Fibroblast of skin of left quadriceps (primary cell): ENCODE data around the gene ASAP2.
A peak's percentile ranks its signal among the peaks of the same experiment; 100 is the strongest.
"Not testable (repeated sequence)": the region's sequence is repeated elsewhere in the genome, so short reads cannot be mapped to it uniquely, and the experiment has no call there.

Experiments used
- DNase-seq, 2 experiments: peaks; one replicate each; pipeline ENCODE4 v3.0.0-alpha.2; 2013; ENCODE audit warnings: low read depth in 2 of 2

Gene ASAP2

DNA sequence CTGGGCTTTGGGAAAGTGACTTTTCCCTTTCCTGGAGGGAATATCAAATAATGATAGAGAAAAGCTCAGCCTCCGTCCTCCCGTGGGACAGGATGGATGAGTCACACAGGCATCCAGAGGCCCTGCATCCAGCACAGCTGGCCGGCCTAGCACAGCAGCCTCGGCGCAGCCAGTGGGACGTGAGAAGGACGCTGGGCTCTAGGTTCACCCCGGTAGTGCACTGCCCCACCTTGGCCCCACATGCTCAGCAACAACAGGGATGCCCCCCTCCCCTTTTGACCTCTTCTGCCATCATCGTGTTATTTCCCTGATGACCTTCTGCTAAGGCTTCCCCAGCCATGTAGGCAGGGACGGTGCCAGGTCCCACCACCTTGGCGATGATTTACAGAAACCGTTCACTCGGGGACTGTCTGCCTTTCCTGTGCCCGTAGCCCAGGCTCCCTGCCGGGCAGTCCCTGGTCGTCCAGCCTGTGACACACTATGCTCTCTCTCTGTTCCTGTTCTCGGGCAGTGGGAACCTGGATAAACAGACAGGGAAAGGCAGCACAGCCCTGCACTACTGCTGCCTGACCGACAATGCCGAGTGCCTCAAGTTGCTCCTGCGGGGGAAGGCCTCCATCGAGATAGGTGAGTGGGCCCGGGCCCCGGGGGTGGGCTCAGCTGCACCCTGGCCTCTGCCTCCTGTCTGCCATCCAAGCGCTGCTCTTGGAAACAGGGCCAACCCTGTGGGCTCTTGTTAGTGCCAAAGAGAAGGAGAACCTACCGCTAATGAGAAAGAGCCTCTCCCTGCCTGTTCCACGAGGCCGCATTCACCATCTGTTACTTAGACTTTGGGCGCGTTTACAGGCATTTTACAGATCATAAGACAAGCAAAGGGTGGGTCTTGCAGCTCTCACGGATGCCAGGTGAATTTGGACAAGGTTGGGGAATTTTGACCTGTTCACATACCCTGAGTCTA lies 172.1 kb downstream of the ASAP2 start:
- DNase-seq, result peak; percentile 42 to 50

- DNase-seq, result no peak
Measured at GRCh38 chr2:9379391-9379755, 172.8 kb downstream of the ASAP2 start.

DNA sequence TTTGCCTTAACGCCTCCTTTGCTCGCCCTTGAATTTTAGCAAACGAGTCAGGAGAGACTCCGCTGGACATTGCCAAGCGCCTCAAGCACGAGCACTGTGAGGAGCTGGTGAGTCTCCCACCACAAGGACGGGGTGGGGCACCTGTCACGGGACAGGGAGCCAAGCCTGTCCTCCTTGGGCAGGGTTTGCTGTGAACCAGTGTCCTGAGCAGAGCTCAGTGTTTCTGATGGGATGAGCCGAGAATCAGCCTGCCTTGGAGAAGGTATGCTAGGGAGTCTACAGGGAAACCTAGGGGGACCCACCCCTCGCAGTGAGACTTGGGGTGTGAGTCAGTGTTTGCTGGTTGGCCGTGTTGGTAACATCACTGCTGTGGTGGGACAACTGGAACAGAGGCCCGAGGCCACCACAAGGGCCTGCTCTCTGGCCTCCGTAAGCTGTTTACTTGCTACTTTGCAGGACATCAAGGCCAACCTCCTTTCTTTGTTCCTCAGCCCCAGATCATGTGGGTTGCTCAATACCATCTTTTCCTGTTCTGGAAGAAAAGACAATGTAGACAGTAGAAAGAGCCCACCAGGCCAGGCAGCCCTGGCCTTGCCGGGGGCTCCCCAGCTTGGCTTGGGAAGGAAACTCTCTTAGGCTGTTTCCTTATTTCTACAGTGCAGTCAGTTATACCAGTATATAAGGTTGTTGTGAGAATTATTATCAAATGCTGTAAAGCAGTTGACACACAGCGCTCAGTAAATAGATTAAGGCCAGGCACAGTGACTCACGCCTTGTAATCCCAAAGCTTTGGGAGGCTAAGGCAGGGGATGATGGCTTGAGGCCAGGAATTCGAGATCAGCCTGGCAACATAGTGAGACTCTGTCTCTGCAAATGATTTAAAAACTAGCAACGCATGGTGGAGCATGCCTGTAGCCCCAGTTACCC lies 174.4 kb downstream of the ASAP2 start:
- peak; percentile 92 for DNase-seq

- DNase-seq, result no peak
Measured at GRCh38 chr2:9382604-9383235, 176.1 kb downstream of the ASAP2 start.

GRCh38 chr2:9384521-9384920 lies 177.9 kb downstream of the ASAP2 start:
- no peak for DNase-seq

- DNase-seq, result no peak
Measured at GRCh38 chr2:9385841-9386240, 179.2 kb downstream of the ASAP2 start.

GRCh38 chr2:9388199-9388681 lies 181.6 kb downstream of the ASAP2 start:
- no peak for DNase-seq

DNA sequence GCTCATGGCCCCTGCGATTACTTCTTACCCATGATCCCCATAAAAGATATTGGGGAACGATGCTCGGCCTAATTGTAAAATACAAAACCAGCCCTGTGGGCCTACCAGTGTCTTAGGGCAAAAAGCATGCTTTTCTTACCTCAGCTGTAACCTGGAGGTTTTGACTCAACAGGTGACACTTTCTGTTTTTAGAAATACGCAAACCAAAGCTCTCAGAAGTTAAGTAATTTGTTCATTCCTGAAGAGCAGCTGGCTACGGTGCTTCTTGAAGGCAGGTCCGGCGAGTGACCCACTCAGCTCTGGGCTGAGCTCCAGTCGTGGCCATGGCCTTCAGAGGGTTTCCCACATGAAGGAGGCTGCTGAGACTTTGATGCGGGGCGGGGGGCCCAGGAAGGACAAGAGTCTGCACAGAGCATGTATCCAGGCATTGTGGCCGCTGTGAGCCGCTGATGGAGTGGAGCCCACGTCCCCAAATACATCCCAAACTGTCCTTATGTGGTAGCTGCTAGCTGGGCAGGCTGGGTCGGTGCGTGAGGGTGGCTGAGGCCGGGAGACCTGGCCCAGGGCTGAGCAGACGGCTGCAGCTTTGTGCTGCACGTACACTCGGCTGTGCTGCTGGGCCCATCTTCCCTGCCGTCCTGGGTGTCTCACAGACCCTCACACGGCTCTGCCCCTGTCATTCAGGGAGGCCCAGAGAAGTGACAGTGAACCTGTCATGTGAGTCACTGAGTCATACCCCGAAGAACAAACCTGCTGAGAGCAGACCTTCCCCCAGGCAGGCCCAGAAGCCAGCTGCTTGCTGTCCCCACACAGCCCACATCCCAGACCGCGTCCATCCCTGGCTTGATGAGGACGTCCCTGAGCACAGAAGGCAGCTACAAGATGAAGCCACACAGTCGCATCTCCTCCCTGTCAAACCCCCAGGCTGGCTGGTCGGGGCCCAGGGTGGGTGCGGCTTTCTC lies 182.6 kb downstream of the ASAP2 start:
- no peak for DNase-seq

DNA sequence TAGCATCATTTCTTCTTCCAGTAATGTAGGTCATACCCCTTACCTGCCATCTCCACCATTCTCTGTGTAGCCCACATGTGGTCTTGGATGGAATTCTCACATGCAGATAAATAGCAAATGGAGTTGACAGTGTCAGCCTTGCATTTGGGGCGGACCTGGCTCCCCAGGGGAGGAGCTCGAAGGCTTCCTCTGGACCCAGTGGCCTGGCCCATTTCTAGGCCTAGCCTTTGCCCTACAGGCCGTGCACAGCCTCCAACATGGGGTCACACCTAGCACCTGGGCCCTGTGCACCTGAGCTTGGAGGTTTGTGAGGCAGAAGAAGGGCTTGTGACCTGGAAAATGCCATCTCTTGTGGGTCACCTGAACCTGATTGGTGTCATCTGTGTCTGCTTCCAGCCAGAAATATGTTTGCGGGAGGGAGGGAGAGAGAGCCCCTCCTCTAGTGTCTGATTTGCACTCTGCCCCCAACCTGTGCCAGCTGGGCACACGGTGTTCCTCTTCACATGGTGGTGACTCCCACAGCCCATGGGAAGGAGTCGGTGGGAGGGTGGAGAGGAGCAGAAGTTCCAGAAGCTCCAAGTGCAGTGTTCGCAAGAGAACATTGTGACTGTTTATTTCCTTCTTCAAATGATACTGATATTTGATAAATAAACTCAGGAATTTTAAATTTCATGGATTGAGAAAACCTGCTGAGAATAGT lies 183.7 kb downstream of the ASAP2 start:
- DNase-seq, result no peak

DNA sequence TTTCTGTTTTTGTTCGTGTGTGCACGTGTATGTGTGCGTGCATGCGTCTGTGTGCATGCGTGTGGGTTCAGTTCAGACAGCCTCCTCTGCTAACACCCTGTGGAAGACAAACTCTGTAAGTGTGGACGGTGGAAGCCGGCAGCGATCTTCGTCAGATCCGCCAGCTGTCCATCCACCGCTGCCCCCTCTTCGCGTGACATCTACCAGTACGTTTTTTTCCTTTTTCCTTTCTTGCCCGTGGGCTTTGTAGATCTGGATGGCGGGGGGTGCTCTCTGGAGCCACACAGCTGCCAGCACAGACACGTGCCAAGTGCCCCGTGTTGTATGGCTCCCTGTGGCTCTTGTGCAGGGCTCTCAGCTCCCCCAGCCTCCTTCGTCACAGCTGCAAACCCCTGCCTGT lies 184.4 kb downstream of the ASAP2 start:
- DNase-seq, result no peak

DNA sequence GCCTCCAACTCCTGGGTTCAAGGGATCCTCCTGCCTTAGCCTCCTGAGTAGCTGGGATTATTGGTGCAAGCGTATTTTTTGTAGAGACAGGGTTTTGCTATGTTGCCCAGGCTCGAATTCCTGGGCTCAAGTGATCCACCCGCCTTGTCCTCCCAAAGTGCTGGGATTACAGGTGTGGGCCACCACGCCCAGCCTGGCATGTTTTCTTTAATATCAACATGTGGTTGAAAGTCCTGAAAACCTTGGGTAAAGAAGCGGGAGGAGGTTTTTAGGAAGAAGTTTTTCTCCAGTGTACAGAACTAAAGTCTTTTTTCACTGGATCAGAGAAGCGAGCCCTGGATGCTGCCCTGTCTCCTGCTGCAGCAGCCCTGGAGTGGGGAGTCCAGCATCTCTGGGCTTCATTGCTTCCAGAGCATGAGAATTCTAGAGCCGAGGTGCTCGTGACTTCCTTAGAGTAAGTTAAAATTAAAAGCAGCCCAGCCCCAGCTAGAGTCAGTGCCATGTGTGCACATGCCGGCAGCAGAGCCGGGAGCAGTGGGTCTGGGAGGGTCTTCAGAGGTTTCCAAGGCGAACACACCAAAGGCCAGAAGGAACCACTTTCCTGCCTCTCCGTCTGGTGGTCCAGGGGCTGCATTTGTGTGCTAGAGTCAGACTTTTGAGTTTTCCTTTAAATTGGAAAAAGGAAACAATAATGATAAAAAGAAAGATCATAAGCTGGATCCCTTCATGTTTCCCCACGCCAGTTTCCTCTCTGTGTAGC lies 185.5 kb downstream of the ASAP2 start:
- no peak for DNase-seq

- DNase-seq, result peak in 1 of 2 experiments; percentile 20
Measured at GRCh38 chr2:9392898-9393765, 186.5 kb downstream of the ASAP2 start.

DNA sequence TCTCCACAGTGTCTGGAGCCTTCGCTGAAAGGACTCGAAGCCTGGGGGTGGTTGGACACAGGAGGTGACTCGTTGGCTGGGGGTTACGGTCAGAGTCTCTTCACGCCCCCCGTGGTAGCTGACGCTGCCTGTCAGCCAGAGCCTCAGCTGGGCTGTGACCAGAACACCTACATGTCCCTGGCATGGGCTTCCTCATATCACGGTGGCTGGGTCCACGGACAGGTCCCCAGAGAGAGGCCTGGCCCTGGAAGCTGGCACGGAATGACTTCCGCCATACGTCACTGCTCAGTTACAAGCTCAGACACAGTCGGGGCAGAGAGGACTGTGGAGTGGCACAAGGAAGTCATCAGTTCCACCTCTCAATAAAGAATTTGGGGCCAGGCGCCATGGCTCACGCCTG lies 188.2 kb downstream of the ASAP2 start:
- DNase-seq, result no peak

DNA sequence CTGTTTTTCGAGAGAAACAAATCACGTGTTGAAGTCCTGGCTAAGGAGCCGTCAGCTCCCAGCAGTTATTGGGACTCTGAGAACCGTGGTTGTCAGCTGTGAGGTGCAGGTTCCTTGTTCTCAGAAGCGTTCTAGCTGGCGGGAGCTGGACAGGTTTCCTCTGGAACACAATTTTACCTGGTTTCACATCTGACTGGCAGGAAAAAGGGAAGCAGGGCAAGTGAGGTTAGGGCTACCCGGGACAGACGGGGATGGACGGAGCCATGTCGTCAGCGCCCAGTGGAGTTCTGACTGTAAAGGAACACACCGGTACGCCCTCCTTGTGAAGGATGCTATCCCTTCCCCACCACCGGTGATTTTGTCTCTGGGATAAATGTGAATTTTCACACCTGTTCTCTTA lies 190.6 kb downstream of the ASAP2 start:
- DNase-seq, result no peak

GRCh38 chr2:9398251-9398650 lies 191.6 kb downstream of the ASAP2 start:
- DNase-seq, result not testable (repeated sequence)

- no peak for DNase-seq
Measured at GRCh38 chr2:9398881-9399780, 192.5 kb downstream of the ASAP2 start.
